ENCODE results near the gene PHRF1.

The PHRF1 gene

GRCh38 chr11:615504-616319 lies 39.4 kb downstream of the PHRF1 start, which contains the start of gene IRF7:
Gene IRF7 (minus strand): TSS chr11:615950. CDS start chr11:615364, 586 bp downstream.
- DNase-seq (ENCODE audit: low read depth), result peak; percentile 76

GRCh38 chr11:616320-617198 lies 40.3 kb downstream of the PHRF1 start:
- no peak for DNase-seq (ENCODE audit: low read depth)

- DNase-seq (ENCODE audit: low read depth), result no peak
Measured at GRCh38 chr11:617199-617911, 41.1 kb downstream of the PHRF1 start.

GRCh38 chr11:617912-618682 lies 41.8 kb downstream of the PHRF1 start:
- DNase-seq (ENCODE audit: low read depth), result no peak

- DNase-seq (ENCODE audit: low read depth), result no peak
Measured at GRCh38 chr11:618856-619627, 42.8 kb downstream of the PHRF1 start.

- no peak for DNase-seq (ENCODE audit: low read depth)
Measured at GRCh38 chr11:619628-620050, 43.4 kb downstream of the PHRF1 start.

GRCh38 chr11:620201-620600 lies 43.9 kb downstream of the PHRF1 start:
- DNase-seq (ENCODE audit: low read depth), result no peak

GRCh38 chr11:620935-621814 lies 44.9 kb downstream of the PHRF1 start:
- no peak for DNase-seq (ENCODE audit: low read depth)

- DNase-seq (ENCODE audit: low read depth), result no peak
Measured at GRCh38 chr11:621838-622237, 45.6 kb downstream of the PHRF1 start.

GRCh38 chr11:623349-623869 lies 47.1 kb downstream of the PHRF1 start:
- no peak for DNase-seq (ENCODE audit: low read depth)

- DNase-seq (ENCODE audit: low read depth), result no peak
Measured at GRCh38 chr11:623999-624704, 47.9 kb downstream of the PHRF1 start.

GRCh38 chr11:624705-625635 lies 48.7 kb downstream of the PHRF1 start, which contains the start of gene CDHR5:
Gene CDHR5 (minus strand): TSS chr11:624955. CDS start chr11:624902, 53 bp downstream.
- DNase-seq (ENCODE audit: low read depth), result no peak

- DNase-seq (ENCODE audit: low read depth), result no peak
Measured at GRCh38 chr11:625636-626268, 49.5 kb downstream of the PHRF1 start.

GRCh38 chr11:626475-627307 lies 50.4 kb downstream of the PHRF1 start, which contains the start of gene SCT:
Gene SCT (minus strand): TSS chr11:627181. CDS start chr11:627143, 38 bp downstream.
- no peak for DNase-seq (ENCODE audit: low read depth)

GRCh38 chr11:627308-627576 lies 51.0 kb downstream of the PHRF1 start:
- DNase-seq (ENCODE audit: low read depth), result no peak

- DNase-seq (ENCODE audit: low read depth), result no peak
Measured at GRCh38 chr11:628056-628455, 51.8 kb downstream of the PHRF1 start.
